ENCODE measurements around the gene CDHR4.

DNA sequence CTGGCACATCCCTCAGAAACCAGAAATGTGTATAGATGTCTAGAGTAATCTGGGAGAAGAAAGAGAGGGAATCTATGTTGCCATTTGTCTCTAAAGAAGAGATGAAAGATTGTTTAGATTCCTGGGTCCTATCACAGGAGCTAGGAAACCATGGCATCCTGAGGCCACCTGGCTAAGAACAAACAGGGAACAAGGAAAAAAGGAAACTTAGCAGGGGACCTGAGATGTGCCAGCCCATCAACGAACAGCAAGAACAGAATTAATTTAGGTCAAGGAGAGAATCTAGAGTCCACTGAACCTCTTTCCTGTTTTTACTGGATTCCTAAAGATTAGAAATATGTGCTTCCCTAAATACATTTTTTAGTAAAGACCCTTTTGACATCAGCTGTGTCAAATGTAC, 43.6 kb downstream of the CDHR4 start:
- TF ChIP-seq, protein P1, sequence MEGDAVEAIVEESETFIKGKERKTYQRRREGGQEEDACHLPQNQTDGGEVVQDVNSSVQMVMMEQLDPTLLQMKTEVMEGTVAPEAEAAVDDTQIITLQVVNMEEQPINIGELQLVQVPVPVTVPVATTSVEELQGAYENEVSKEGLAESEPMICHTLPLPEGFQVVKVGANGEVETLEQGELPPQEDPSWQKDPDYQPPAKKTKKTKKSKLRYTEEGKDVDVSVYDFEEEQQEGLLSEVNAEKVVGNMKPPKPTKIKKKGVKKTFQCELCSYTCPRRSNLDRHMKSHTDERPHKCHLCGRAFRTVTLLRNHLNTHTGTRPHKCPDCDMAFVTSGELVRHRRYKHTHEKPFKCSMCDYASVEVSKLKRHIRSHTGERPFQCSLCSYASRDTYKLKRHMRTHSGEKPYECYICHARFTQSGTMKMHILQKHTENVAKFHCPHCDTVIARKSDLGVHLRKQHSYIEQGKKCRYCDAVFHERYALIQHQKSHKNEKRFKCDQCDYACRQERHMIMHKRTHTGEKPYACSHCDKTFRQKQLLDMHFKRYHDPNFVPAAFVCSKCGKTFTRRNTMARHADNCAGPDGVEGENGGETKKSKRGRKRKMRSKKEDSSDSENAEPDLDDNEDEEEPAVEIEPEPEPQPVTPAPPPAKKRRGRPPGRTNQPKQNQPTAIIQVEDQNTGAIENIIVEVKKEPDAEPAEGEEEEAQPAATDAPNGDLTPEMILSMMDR (IDR thresholded peaks at IDR 0.05) = no peak
- TF ChIP-seq POLR2A (IDR thresholded peaks at IDR 0.05) = no peak

Measured in right lobe of liver (tissue), 4 donors.